Neuronal stem cell (in vitro differentiated cells): ENCODE results near the gene MSX1.

Experiments used
- DNase-seq: peaks from one replicate; pipeline ENCODE4 v3.0.0-alpha.2; 2013; ENCODE audit warnings: low spot score
- H2AFZ ChIP-seq: one replicate; pipeline ENCODE4 v1.6.1; 2013; ENCODE audit warnings: mild to moderate bottlenecking, low read length, inconsistent platforms
- H2AK5ac ChIP-seq: 2 replicates; pipeline ENCODE4 v1.6.1; 2013; ENCODE audit warnings: low read depth, mild to moderate bottlenecking, inconsistent platforms, low read length, moderate library complexity, mixed read lengths
- H2BK120ac ChIP-seq: 2 replicates; pipeline ENCODE4 v1.6.1; 2013; ENCODE audit warnings: low read depth, mild to moderate bottlenecking, inconsistent platforms, low read length, moderate library complexity, mixed read lengths
- H2BK12ac ChIP-seq: one replicate; pipeline ENCODE4 v1.6.1; 2013; ENCODE audit warnings: low read length, inconsistent platforms
- H2BK15ac ChIP-seq: 2 replicates; pipeline ENCODE4 v1.6.1; 2013; ENCODE audit warnings: mild to moderate bottlenecking, low read length, inconsistent platforms, mixed read lengths
- H2BK5ac ChIP-seq: one replicate; pipeline ENCODE4 v1.6.1; 2013; ENCODE audit warnings: inconsistent platforms, mild to moderate bottlenecking, low read length, moderate library complexity
- H3K14ac ChIP-seq: one replicate; pipeline ENCODE4 v1.6.1; 2013; ENCODE audit warnings: low read length, inconsistent platforms
- H3K18ac ChIP-seq: 2 replicates; pipeline ENCODE4 v1.6.1; 2013; ENCODE audit warnings: low read length, inconsistent platforms
- H3K23ac ChIP-seq: 2 replicates; pipeline ENCODE4 v1.6.1; 2013; ENCODE audit warnings: low read depth, mild to moderate bottlenecking, mixed read lengths, low read length, inconsistent platforms; ENCODE audit not compliant: poor library complexity
- H3K27ac ChIP-seq: replicated peaks from 3 replicates; pipeline ENCODE4 v1.5.1; 2013; ENCODE audit warnings: low read length, inconsistent platforms
- H3K27me3 ChIP-seq, 3 experiments: 2 replicates each; pipeline ENCODE4 v1.6.1; 2013; ENCODE audit warnings: low read length in 3 of 3, mild to moderate bottlenecking in 2 of 3, inconsistent platforms in 1 of 3, low read depth in 1 of 3, mixed read lengths in 1 of 3, moderate library complexity in 1 of 3; ENCODE audit not compliant: control insufficient read depth in 3 of 3, insufficient read depth in 3 of 3
- H3K36me3 ChIP-seq, 2 donors: replicated peaks in 1 of 2; 2 replicates each; pipeline ENCODE4 v1.6.1; 2013; ENCODE audit warnings: low read length in 2 of 2; ENCODE audit not compliant: control insufficient read depth in 2 of 2, insufficient read depth in 2 of 2
- H3K4ac ChIP-seq: 2 replicates; pipeline ENCODE4 v1.6.1; 2013; ENCODE audit warnings: inconsistent platforms, mild to moderate bottlenecking, low read length, moderate library complexity
- H3K4me1 ChIP-seq, 2 donors: 1 replicate in 1 of 2; 2 replicates in 1 of 2; pipeline ENCODE4 v1.6.1; 2013; ENCODE audit warnings: low read length in 2 of 2, low read depth in 1 of 2; ENCODE audit not compliant: control insufficient read depth in 2 of 2, insufficient read depth in 1 of 2
- H3K4me2 ChIP-seq: one replicate; pipeline ENCODE4 v1.6.1; 2013; ENCODE audit warnings: mild to moderate bottlenecking, low read length, inconsistent platforms; ENCODE audit not compliant: insufficient read depth, poor library complexity, severe bottlenecking
- H3K4me3 ChIP-seq, 2 donors: 2 replicates each; pipeline ENCODE4 v1.5.1; 2013; ENCODE audit warnings: low read length in 2 of 2, mild to moderate bottlenecking in 2 of 2, inconsistent platforms in 1 of 2, moderate library complexity in 1 of 2
- H3K79me1 ChIP-seq: one replicate; pipeline ENCODE4 v1.6.1; 2013; ENCODE audit warnings: low read depth, mild to moderate bottlenecking, inconsistent platforms, low read length, moderate library complexity
- H3K9ac ChIP-seq: one replicate; pipeline ENCODE4 v1.6.1; 2013; ENCODE audit warnings: mild to moderate bottlenecking, low read depth, low read length, inconsistent platforms; ENCODE audit not compliant: poor library complexity
- H3K9me3 ChIP-seq, 2 donors: replicated peaks in 1 of 2; 2 replicates each; pipeline versions ENCODE3 to v1.6.1; 2013; ENCODE audit warnings: low read length in 2 of 2, mild to moderate bottlenecking in 2 of 2, inconsistent platforms in 1 of 2, low read depth in 1 of 2, mixed read lengths in 1 of 2, moderate library complexity in 1 of 2; ENCODE audit not compliant: control insufficient read depth in 2 of 2, insufficient read depth in 1 of 2
- H4K8ac ChIP-seq: one replicate; pipeline ENCODE4 v1.6.1; 2013; ENCODE audit warnings: low read depth, mild to moderate bottlenecking, inconsistent platforms, low read length, moderate library complexity
- H4K91ac ChIP-seq: one replicate; pipeline ENCODE4 v1.6.1; 2013; ENCODE audit warnings: low read length, low read depth, mild to moderate bottlenecking, inconsistent platforms; ENCODE audit not compliant: poor library complexity
- WGBS, 2 donors: extraction: QIAGEN DNeasy Blood & Tissue Kit; methylation state at CpG; one replicate each; pipeline ENCODE4 v1.1.7; 2013; ENCODE audit warnings: missing lambda C conversion rate in 2 of 2, mixed read lengths in 1 of 2; ENCODE audit not compliant: insufficient read length in 2 of 2, insufficient replicate concordance in 1 of 2; ENCODE audit errors: extremely low coverage in 2 of 2; 5-methylcytosine and 5-hydroxymethylcytosine counted together

Gene MSX1

DNA sequence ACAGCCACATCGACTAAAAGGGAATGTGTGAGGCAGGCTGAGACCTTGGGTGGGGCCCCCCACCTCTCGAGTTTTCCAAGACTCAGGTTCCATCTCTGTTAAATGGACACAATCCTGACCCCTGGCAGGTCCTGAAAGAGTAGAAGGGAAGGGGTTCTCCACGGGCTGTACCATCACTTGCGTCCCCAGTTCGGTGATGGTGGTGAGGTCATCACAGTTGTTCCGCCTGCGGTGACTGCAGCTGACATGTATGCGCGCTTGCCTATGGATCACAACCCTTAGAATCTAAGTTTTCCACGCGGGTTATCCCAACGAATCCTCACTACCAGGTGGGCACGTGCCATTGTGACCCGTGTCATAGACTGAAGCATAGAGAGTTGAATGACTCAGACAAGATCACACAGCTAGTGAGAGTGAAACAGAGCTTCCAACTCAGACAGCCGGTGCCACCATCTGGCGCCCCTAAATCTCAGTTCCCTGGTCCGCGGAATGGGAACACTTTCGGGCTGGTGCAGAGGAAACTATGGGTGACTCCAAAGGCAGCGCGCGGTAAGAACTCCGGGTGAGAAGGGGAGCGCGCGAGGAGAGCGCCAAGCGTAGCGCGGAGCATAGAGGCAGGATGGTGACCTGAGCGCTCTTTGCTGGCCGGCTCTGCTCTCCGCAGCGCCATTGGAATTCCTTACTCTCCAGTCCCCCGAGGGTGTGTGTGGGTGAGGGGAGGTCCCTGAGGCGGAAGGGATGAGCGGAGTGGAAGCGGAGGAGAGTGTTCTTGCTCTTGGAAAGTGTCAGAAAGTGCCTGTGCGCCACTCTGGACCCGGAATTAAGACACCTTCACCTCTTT, 10.5 kb downstream of the MSX1 start:
- peak; percentile 48 for DNase-seq
- Histone ChIP-seq H3K9ac (no peak overlapping the region), H3K79me1 (no peaks in the 10 kb centered on the region), H3K4me1 (peaks cover 5 to 16% of the 10 kb centered on the region in 2 donors), H3K4ac (no peak overlapping the region), H3K27ac (no peak overlapping the region), H3K23ac (no peak overlapping the region), H3K27me3 (peaks cover 64 to 100% (median 99%) of the 10 kb centered on the region in 3 experiments), H3K4me2 (no peak overlapping the region), H3K36me3 (no peaks in the 10 kb centered on the region), H2BK120ac (no peak overlapping the region), H4K91ac (no peak overlapping the region), H3K4me3 (peak overlapping the region in 1 of 2 donors; percentile 4), H2BK12ac (no peak overlapping the region), H3K18ac (no peak overlapping the region), H3K14ac (no peak overlapping the region), H3K9me3 (peaks cover 0 to 2% of the 10 kb centered on the region in 2 donors), H2BK5ac (no peak overlapping the region), H2AFZ (peak overlapping the region; percentile 80), H4K8ac (no peak overlapping the region), H2AK5ac (no peak overlapping the region), H2BK15ac (no peak overlapping the region)
- WGBS, 2 donors, result no CpG with 5 or more reads among the region's 40 CpGs

DNA sequence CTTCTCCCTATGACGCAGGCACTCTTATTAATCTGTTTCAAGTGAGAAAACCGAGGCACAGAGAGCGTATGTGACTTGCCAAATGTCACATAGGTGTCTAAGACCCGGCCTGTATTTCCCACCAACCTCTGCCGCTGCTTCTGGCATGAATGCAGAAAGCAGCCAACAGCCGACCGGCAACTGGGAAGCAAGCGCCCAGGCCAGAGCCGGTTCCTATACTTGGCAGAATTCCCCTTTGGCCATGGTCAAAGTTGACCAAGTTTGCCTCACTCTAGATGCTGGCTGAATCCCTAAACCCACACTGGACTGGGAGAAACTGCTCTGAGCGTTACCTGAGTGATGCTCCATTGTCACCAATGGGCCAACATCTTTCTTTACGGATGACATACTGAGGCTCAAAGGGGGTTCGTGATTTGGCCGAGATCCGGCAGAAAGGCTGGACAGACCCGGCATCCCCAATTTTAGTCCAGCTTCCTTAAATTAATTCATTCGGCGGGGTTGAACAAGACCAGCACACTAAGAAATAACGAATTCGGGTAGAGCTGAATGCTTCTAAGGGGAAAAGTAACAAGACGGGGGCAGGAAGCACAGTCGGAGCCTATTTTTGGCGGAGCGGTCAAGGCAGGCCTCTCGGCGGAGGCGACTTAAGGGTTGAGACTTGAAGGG, 11.2 kb downstream of the MSX1 start:
- Histone ChIP-seq H2BK12ac (no peak overlapping the region), H3K79me1 (no peaks in the 10 kb centered on the region), H3K4ac (no peak overlapping the region), H3K4me1 (peaks cover 5 to 18% of the 10 kb centered on the region in 2 donors), H3K14ac (no peak overlapping the region), H3K27me3 (peaks cover 56 to 100% (median 97%) of the 10 kb centered on the region in 3 experiments), H3K18ac (no peak overlapping the region), H3K4me2 (no peak overlapping the region), H4K91ac (no peak overlapping the region), H3K9ac (no peak overlapping the region), H3K9me3 (peaks cover 0 to 2% of the 10 kb centered on the region in 2 donors), H2AFZ (peak overlapping the region; percentile 30), H2BK15ac (no peak overlapping the region), H2AK5ac (no peak overlapping the region), H2BK120ac (no peak overlapping the region), H2BK5ac (no peak overlapping the region), H4K8ac (no peak overlapping the region), H3K27ac (no peak overlapping the region), H3K23ac (no peak overlapping the region), H3K4me3 (no peak overlapping the region), H3K36me3 (no peaks in the 10 kb centered on the region)
- WGBS, 2 donors, result no CpG with 5 or more reads among the region's 26 CpGs
- no peak for DNase-seq

DNA sequence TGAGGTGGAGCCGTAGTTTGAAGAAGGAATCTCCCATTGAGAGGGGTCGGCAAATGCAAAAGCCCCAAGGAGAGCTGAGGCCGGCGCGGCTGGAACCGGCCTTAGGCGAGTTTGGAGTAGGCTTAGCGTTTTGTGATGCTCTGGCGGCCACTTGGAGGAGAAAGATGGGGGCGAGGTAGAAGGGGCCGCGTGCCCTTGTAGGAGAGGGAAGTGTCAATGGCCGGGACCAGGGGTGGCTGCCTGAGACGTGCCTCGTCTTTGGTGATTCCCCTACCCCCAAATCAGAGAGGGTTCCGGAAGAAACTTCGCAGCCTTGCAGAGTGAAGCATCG, 11.7 kb downstream of the MSX1 start:
- Histone ChIP-seq H2BK5ac (no peak overlapping the region), H3K23ac (no peak overlapping the region), H3K14ac (no peak overlapping the region), H2BK12ac (no peak overlapping the region), H2BK15ac (no peak overlapping the region), H3K4me2 (no peak overlapping the region), H3K36me3 (no peaks in the 10 kb centered on the region), H3K9me3 (peaks cover 0 to 2% of the 10 kb centered on the region in 2 donors), H2AFZ (peak overlapping the region; percentile 18), H3K27ac (no peak overlapping the region), H3K4me1 (peaks cover 5 to 18% of the 10 kb centered on the region in 2 donors), H3K4me3 (no peak overlapping the region), H3K4ac (no peak overlapping the region), H3K18ac (no peak overlapping the region), H3K27me3 (peaks cover 52 to 97% (median 94%) of the 10 kb centered on the region in 3 experiments), H4K91ac (no peak overlapping the region), H2AK5ac (no peak overlapping the region), H4K8ac (no peak overlapping the region), H2BK120ac (no peak overlapping the region), H3K79me1 (no peaks in the 10 kb centered on the region), H3K9ac (no peak overlapping the region)
- peak; percentile 33 for DNase-seq
- WGBS, 2 donors, result no CpG with 5 or more reads among the region's 18 CpGs
